ENCODE results near the gene TOLLIP.

The TOLLIP gene

GRCh38 chr11:1297576-1298473 lies 11.6 kb downstream of the TOLLIP start:
- DNase-seq, result no peak

DNA sequence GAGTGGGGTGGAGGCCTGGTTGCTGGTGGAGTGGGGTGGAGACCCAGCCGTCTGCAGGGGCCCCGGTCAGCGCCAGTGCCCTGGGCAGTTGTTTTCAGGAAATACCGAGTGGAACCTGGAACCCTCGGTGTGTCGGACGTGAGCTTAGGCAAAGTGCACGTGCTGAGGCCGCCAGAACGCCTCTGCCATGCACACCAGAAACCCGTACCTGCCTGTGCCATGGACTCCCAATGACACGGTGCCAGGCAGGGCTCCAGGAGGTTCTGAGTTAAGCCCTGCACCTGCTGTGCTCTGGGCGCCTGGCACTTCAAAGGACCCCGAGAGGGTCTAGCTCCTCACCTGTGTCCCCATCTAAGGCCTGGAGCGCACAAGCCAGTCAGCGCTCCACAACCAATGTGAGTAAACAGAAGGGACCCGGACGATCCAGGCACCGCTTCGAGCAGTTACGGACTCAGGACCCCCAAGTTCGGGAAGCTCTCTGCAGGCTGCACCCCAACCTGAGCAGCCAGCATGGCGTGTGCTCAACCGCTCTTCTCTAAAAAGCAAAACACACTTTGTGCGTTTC lies 12.3 kb downstream of the TOLLIP start:
- DNase-seq, result no peak

DNA sequence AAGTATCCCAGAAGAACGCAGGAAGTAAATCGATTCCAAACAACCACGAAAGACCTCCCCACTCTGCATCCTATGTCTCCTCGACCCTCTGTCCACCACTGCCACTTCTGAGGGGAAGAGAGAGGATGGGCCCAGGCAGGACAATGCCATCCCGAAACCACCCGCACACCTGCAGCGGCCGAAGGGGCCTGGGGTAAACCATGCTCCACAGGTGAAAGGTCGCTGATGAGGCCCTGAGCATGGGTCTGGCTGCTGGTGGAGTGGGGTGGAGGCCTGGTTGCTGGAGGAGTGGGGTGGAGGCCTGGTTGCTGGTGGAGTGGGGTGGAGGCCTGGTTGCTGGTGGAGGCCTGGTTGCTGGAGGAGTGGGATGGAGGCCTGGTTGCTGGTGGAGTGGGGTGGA lies 13.1 kb downstream of the TOLLIP start:
- DNase-seq, result no peak

- no peak for DNase-seq
Measured at GRCh38 chr11:1295591-1295990, 13.8 kb downstream of the TOLLIP start.

GRCh38 chr11:1295086-1295485 lies 14.3 kb downstream of the TOLLIP start:
- DNase-seq, result no peak

DNA sequence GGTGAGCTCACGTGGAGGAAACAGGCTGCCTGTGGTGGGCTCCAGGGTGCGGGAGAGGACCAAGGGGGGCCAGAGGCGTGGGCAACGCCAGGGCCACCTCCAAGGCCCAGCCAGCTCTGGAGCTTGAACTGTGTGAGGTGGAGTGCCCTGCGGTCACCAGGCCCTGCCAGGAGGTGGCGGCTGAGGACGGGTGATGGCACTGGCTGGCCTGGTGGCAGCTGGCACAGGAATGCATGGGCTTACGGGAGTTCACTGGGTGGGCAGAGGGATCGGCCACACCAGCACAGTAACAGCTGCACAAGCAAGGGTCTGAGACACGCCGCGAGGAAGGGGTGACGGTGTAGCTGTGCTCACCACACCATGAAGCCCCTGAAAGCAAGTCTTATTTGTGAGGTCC lies 15.8 kb downstream of the TOLLIP start:
- peak in 1 of 5 experiments; percentile 16 for DNase-seq

DNA sequence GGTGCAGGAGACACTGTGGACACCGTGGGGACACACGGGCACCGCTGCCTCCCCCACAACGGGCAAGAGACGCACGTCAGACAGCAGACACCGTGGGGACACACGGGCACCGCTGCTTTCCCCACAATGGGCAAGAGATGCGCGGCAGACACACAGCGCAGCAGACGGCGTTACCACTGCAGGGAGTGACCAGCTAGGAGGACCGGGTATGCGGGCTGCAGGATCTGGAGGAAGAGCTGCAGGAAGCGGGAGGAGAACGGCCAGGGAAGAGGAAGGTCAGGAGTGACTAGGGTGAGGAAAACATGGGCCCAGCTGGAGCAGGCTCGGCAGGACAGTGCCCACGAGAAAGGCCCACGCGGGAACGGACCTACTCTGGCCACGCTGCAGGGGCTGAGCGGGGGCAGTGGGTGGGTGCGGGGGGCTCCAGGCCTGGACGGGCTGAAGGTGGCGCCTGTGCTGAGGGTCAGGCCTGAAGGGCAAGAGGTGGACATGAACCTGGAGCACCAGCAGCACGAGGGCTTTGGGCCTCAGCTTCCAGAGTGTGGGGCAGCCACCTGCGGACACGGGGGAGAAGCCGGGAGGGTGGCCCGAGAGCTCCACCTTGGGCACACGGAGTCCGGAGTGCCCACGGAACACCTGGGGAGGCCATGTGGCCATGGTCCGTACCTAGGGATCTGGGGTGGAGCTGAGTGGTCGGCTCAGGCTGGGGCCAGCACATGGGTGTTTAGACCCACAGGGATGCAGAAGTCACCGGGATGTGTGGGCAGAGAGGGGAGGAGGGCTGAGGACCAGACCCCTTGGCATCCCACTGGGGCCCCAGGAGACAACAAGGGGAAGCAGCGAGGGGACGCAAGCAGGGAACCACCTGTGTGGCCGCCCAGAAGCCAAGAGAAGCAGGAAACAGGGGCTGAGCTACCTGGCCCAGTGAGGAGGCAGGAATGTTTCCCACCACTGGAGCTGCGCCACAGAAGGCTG lies 16.5 kb downstream of the TOLLIP start:
- DNase-seq, result no peak

DNA sequence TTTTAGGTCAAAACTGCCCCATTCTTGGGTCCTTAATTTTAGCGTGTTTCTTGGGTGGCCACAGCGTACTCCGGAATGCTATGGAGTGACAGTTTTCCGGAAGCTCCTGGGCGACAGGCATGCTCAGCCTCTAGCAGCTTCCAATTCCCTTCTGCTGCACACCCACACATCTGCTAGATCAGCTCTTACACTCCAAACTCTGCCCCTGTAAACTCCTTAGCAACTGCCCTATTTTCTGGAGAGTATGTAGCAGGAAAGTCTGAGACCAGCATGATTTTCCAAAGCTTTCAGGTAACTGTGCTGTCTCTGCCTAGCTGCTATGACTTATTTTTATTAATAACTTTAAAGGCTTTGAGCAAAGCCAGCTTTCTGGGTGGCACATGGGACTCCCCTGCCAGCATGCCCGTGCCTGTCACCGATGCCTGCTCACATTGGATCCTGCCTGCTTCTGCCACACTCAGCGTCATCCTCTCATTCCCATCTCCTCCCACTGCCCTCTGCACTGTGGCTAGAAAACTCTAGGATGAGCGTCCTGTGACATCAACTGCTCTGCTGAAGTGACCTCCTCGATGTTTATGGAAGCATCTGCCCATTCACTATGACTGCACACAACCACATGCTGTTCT lies 17.3 kb downstream of the TOLLIP start:
- no peak for DNase-seq

DNA sequence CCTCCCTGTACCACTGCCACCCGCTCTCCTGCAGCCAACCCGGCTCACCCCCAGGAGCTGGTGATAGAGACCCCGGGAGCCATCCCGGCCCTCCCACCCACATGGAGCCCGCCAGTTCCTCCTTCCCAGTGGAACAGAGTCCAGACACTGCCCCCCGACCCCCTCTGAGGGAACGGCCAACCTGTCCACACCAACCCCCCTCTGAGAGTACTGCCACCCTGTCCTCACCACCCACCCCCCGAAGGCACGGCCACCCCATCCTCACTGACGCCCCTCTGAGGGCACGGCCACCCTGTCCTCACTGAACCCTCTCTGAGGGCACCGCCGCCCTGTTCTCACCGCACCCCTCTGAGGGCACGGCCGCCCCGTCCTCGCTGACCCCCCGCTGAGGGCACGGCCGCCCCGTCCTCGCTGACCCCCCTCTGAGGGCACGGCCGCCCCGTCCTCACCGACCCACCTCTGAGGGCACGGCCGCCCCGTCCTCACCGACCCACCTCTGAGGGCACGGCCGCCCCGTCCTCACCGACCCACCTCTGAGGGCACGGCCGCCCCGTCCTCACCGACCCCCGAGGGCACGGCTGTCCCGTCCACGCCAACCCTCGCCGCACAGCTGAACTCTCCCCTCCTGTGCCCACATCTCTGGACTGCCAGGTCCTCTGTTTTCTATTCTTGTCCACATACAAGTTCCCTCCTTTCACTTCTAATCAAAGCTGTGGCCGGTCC lies 18.0 kb downstream of the TOLLIP start:
- DNase-seq, result no peak

- DNase-seq, result no peak
Measured at GRCh38 chr11:1290052-1291040, 19.1 kb downstream of the TOLLIP start.

DNA sequence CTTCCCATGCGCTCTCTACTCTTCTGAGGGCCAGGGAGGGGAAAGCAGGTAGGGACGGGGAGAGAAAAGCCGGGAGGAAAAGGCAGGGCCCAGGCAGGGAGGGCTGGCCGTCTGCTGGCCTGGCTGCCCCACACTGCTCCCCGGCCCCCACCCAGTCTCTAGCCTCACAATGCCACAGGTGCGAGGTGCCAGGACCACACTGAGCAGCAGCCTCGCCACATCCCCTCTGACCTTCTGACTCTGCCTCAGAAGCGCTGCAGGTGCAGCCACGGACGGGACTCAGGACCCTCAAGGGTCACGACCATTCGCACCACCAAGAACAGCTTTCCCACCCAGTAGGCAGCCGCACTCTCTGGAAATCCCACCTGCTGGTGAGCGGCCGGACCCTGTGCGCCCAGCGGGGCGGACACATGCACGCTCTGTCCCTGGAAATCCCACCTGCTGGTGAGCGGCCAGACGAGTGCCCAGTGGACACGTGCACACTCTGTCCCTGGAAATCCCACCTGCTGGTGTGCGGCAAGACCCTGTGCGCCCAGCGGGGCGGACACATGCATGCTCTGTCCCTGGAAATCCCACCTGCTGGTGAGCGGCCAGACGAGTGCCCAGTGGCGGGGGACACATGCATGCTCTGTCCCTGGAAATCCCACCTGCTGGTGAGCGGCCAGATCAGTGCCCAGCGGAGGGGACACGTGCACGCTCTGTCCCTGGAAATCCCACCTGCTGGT lies 20.1 kb downstream of the TOLLIP start:
- DNase-seq, result no peak

DNA sequence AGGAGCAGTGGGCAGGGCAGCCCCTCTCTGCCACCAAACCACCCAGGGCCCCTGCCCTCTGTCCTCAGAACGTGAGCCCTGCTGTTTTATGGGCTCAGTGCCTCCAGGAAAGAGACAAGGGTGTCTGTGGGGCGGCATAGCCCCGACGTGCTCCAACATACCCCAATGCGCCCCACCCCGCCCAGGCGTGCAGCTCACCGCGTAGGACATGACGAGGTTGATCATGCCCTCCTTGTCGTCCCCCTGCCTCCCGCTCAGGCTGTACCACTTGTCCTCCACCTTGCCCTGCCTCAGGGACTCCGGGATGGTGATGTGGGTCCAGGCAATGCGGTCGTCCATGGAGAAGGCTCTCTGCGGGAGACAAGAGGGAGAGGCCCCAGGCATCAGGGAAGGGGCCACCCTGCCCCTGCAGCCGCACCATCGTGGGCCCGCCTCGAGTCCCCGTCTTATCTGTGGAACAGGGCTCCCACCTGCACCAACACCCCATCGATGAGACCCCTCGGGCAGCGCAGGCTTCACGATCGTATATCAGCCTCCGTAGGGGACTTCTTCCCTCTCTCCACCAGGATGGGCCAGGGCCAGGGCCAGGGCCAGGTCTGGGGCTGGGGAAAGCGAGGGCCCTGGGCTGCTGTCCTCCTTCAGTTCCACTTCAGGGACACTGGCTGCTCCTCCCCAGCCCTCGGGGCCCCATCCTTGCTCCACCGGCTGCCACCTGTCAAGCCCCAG lies 20.8 kb downstream of the TOLLIP start:
- no peak for DNase-seq

DNA sequence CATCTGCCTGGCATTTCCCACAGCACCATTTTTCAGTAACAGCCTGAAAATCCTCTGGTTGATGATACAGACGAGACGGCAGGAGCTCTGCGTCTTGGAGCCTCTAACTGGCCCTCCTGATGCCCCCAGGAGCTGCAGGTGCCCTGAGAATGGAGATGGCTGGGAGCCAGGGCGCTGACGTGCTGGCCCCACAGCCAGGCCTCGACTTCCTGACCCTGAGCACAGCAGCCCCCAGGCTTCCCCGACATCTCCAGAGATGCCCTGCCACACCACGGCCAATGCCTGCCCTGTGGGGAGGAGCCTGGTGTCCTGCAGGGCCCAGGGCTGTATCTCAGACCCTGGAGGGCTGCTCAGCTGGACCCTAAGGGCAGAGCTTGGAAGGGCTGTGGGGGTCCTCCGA lies 21.5 kb downstream of the TOLLIP start:
- DNase-seq, result no peak

GRCh38 chr11:1285876-1286275 lies 23.6 kb downstream of the TOLLIP start:
- DNase-seq, result no peak

- DNase-seq, result no peak
Measured at GRCh38 chr11:1285316-1285744, 24.1 kb downstream of the TOLLIP start.

- no peak for DNase-seq
Measured at GRCh38 chr11:1283906-1284305, 25.5 kb downstream of the TOLLIP start.

- no peak for DNase-seq
Measured at GRCh38 chr11:1283091-1283511, 26.3 kb downstream of the TOLLIP start.

- DNase-seq, result no peak
Measured at GRCh38 chr11:1281974-1282365, 27.5 kb downstream of the TOLLIP start.

DNA sequence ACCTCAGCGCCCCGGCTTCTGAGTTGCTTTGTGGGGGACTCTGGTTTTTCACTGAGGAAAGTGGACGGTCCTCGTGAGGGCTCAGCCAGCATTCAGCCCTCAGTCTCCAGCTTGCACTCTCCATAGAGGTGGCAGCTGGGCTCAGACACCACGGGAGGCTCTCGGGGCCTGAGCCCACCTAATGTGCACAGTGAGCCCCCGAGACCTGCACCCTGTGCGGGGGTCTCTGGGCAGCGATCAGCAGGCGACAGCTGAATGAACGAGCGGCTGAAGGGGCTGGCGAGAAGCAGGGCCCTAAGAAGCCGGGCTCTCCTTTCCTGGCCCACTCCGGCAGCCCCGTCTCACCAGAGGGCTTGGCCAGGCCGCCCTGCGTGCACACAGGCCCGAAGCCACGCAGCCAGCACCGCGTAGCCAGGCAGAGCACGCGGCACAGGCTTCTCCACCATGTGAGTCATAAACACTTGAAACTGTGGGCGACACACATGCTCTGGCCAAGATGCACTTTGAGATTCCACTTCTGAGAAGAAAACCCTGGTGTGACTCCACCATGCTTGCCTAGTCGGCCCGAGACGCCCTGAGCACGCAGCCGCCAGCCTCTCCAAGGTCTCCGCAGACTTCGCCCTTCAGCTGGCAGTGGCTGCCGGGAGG lies 28.0 kb downstream of the TOLLIP start:
- no peak for DNase-seq

All from T-helper 2 cell (primary cell).